WTC11 (cell line): ENCODE results near the gene GALNT9.

Source experiments
- CREB1 ChIP-seq: sonication (generic); formaldehyde crosslinking; IDR thresholded peaks from 2 replicates; pipeline ENCODE4 v1.8.0; 2023; ENCODE audit warnings: mild to moderate bottlenecking, missing genetic modification reagents
- ETV6 ChIP-seq: sonication (generic); formaldehyde crosslinking; IDR thresholded peaks from 2 replicates; pipeline ENCODE4 v1.8.1; 2022; ENCODE audit warnings: mild to moderate bottlenecking, missing genetic modification reagents
- GRHL2 ChIP-seq: fragments of 250-450 bp; sonication (Bioruptor Pico); IDR thresholded peaks from 2 replicates; pipeline ENCODE4 v1.8.0; 2022; ENCODE audit warnings: mild to moderate bottlenecking, moderate library complexity; ENCODE audit not compliant: insufficient replicate concordance, severe bottlenecking
- SP1 ChIP-seq: sonication (generic); formaldehyde crosslinking; conservative IDR thresholded peaks from 2 replicates; pipeline ENCODE4 v1.8.1; 2022; ENCODE audit warnings: missing genetic modification reagents
- TF ChIP-seq, protein P1 (sequence below): sonication (generic); formaldehyde crosslinking; IDR thresholded peaks from 2 replicates; pipeline ENCODE4 v1.8.1; 2022; ENCODE audit warnings: mild to moderate bottlenecking, moderate library complexity, missing genetic modification reagents
- TF ChIP-seq, protein P2 (sequence below): sonication (generic); formaldehyde crosslinking; IDR thresholded peaks from 2 replicates; pipeline ENCODE4 v1.8.1; 2023; ENCODE audit warnings: mild to moderate bottlenecking, missing genetic modification reagents, borderline replicate concordance
- TF ChIP-seq, protein P3 (sequence below): fragments of 200-600 bp; IDR thresholded peaks from 2 replicates; pipeline ENCODE4 v1.8.0; 2022; ENCODE audit warnings: antibody characterized with exemption
- TF ChIP-seq, protein P4 (sequence below): sonication (generic); formaldehyde crosslinking; IDR thresholded peaks from 2 replicates; pipeline ENCODE4 v1.8.0; 2022; ENCODE audit warnings: mild to moderate bottlenecking, missing genetic modification reagents

DNA sequence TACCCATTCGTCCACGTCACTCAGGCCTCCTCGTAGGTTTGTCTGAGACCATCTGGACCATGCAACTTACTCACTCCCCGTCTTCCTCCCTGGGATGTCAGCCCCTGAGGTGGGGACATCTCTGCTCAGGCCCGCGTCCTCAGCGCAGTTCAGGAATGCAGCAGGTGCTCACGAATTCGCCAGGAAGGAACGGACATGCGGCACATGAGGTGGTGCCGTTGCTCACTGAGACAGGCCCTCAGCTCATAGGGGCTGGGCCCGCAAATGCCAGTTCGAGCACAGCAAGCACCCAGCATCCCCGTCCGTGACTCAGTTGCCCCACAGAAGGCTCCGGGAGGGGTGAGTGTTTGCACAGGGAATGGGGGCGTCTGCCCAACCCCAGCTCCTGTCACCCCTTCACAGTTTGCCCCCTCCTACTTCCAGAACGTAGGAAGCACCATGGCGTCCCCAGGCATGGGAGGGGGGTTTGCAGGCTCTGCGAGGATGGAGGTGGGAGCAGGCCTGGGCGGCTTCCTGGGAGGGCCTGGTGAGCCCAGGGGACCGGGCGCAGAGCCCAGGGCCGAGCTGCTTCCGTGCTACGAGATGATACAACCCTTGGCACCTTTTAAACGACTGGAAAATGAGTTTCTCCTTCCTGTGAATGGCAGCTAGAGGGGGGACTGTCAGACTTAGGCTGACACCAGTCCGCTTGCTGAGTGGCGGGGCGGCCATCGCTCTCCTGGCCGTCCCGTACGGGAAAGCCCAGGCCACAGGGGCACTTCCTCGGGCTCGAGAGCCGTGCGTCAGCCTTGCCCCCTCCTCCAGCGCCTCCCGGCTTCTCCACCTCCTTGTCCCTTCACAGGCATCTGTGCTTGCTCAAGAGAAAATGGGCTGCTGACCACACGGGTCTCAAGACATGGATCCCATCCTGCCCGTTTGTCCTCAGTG lies 6.9 kb downstream of the GALNT9 start:
- TF ChIP-seq GRHL2 (no peak), ETV6 (CRISPR knock-in tag) (no peak), CREB1 (no peak), SP1 (CRISPR knock-in tag) (no peak)
- TF ChIP-seq, protein P1, sequence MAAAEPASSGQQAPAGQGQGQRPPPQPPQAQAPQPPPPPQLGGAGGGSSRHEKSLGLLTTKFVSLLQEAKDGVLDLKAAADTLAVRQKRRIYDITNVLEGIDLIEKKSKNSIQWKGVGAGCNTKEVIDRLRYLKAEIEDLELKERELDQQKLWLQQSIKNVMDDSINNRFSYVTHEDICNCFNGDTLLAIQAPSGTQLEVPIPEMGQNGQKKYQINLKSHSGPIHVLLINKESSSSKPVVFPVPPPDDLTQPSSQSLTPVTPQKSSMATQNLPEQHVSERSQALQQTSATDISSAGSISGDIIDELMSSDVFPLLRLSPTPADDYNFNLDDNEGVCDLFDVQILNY (CRISPR knock-in tag) = no peak
- TF ChIP-seq, protein P2, sequence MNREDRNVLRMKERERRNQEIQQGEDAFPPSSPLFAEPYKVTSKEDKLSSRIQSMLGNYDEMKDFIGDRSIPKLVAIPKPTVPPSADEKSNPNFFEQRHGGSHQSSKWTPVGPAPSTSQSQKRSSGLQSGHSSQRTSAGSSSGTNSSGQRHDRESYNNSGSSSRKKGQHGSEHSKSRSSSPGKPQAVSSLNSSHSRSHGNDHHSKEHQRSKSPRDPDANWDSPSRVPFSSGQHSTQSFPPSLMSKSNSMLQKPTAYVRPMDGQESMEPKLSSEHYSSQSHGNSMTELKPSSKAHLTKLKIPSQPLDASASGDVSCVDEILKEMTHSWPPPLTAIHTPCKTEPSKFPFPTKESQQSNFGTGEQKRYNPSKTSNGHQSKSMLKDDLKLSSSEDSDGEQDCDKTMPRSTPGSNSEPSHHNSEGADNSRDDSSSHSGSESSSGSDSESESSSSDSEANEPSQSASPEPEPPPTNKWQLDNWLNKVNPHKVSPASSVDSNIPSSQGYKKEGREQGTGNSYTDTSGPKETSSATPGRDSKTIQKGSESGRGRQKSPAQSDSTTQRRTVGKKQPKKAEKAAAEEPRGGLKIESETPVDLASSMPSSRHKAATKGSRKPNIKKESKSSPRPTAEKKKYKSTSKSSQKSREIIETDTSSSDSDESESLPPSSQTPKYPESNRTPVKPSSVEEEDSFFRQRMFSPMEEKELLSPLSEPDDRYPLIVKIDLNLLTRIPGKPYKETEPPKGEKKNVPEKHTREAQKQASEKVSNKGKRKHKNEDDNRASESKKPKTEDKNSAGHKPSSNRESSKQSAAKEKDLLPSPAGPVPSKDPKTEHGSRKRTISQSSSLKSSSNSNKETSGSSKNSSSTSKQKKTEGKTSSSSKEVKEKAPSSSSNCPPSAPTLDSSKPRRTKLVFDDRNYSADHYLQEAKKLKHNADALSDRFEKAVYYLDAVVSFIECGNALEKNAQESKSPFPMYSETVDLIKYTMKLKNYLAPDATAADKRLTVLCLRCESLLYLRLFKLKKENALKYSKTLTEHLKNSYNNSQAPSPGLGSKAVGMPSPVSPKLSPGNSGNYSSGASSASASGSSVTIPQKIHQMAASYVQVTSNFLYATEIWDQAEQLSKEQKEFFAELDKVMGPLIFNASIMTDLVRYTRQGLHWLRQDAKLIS = no peak
- TF ChIP-seq, protein P3, sequence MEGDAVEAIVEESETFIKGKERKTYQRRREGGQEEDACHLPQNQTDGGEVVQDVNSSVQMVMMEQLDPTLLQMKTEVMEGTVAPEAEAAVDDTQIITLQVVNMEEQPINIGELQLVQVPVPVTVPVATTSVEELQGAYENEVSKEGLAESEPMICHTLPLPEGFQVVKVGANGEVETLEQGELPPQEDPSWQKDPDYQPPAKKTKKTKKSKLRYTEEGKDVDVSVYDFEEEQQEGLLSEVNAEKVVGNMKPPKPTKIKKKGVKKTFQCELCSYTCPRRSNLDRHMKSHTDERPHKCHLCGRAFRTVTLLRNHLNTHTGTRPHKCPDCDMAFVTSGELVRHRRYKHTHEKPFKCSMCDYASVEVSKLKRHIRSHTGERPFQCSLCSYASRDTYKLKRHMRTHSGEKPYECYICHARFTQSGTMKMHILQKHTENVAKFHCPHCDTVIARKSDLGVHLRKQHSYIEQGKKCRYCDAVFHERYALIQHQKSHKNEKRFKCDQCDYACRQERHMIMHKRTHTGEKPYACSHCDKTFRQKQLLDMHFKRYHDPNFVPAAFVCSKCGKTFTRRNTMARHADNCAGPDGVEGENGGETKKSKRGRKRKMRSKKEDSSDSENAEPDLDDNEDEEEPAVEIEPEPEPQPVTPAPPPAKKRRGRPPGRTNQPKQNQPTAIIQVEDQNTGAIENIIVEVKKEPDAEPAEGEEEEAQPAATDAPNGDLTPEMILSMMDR = no peak
- TF ChIP-seq, protein P4, sequence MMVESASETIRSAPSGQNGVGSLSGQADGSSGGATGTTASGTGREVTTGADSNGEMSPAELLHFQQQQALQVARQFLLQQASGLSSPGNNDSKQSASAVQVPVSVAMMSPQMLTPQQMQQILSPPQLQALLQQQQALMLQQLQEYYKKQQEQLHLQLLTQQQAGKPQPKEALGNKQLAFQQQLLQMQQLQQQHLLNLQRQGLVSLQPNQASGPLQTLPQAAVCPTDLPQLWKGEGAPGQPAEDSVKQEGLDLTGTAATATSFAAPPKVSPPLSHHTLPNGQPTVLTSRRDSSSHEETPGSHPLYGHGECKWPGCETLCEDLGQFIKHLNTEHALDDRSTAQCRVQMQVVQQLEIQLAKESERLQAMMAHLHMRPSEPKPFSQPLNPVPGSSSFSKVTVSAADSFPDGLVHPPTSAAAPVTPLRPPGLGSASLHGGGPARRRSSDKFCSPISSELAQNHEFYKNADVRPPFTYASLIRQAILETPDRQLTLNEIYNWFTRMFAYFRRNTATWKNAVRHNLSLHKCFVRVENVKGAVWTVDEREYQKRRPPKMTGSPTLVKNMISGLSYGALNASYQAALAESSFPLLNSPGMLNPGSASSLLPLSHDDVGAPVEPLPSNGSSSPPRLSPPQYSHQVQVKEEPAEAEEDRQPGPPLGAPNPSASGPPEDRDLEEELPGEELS (CRISPR knock-in tag) = no peak
